Glomerular endothelial cell (primary cell): ENCODE measurements around the gene ZNF319. TPM values are rescaled to one million over a fixed set of nuclear protein-coding genes. Genes with fewer than 3 reads are reported as not detected.

Experiments
- DNase-seq: peaks from one replicate; pipeline ENCODE4 v3.0.0-alpha.2; 2011; ENCODE audit warnings: low read depth, low spot score; ENCODE audit errors: extremely low read depth
- total RNA-seq: library from RNA; depleted of rRNA; stranded (reverse); fragments of >200 nt; gene quantifications from 2 replicates; pipeline ENCODE4 v1.2.3, GENCODE V29; 2015

ZNF319 gene
- total RNA-seq, 1 donor from 2014 or later, result 10.8 TPM

GRCh38 chr16:58037365-58038057, 37.0 kb upstream of the ZNF319 start:
- no peak for DNase-seq

- DNase-seq, result no peak
Observed at GRCh38 chr16:58036943-58037342, 36.5 kb upstream of the ZNF319 start.

GRCh38 chr16:58035356-58036170, 35.1 kb upstream of the ZNF319 start:
- no peak for DNase-seq

GRCh38 chr16:58034774-58035173, 34.3 kb upstream of the ZNF319 start:
- no peak for DNase-seq

GRCh38 chr16:58034128-58034685, 33.7 kb upstream of the ZNF319 start:
- DNase-seq, result no peak

- no peak for DNase-seq
Observed at GRCh38 chr16:58032710-58033293, 32.3 kb upstream of the ZNF319 start.

GRCh38 chr16:58031016-58031800, 30.7 kb upstream of the ZNF319 start:
- DNase-seq, result no peak

- DNase-seq, result no peak
Observed at GRCh38 chr16:58030136-58030840, 29.8 kb upstream of the ZNF319 start.

GRCh38 chr16:58029410-58029809, 28.9 kb upstream of the ZNF319 start:
- DNase-seq, result no peak

- no peak for DNase-seq
Observed at GRCh38 chr16:58028541-58029070, 28.1 kb upstream of the ZNF319 start.

GRCh38 chr16:58027916-58028455, 27.5 kb upstream of the ZNF319 start:
- DNase-seq, result no peak

GRCh38 chr16:58027161-58027915, 26.9 kb upstream of the ZNF319 start:
- DNase-seq, result no peak

- DNase-seq, result no peak
Observed at GRCh38 chr16:58026705-58027160, 26.3 kb upstream of the ZNF319 start.

GRCh38 chr16:58026139-58026704, 25.8 kb upstream of the ZNF319 start:
- no peak for DNase-seq

- DNase-seq, result no peak
Observed at GRCh38 chr16:58025351-58026138, 25.1 kb upstream of the ZNF319 start, which contains the start of gene MMP15. MMP15 (plus strand) TSS chr16:58025754; CDS start chr16:58026351, 597 bp downstream.

- DNase-seq, result no peak
Observed at GRCh38 chr16:58024486-58025350, 24.2 kb upstream of the ZNF319 start.
